Heart left ventricle (tissue), 16 donors: Measurements from ENCODE around the gene CPT1B. TPM values are rescaled to one million over a fixed set of nuclear protein-coding genes. Genes with fewer than 3 reads are reported as not detected.

ENCODE experiments used
- ATAC-seq, 4 donors: fragments of 200-7000 bp; cut with Tn5 transposase; one replicate each; pipeline ENCODE4 v1.9.1; 2020 to 2022; ENCODE audit warnings: moderate library complexity in 4 of 4, mild to moderate bottlenecking in 3 of 4, moderate number of reproducible peaks in 1 of 4
- DNase-seq, 5 donors: peaks; one replicate each; pipeline ENCODE4 v3.0.0-alpha.2; 2020
- H3K27ac ChIP-seq, 12 donors: fragments of 200-600 bp; sonication (generic) in 4 of 12; one replicate each; pipeline versions ENCODE4 v1.5.0 to v1.8.0; 2016 to 2022; ENCODE audit warnings: mild to moderate bottlenecking in 2 of 12
- H3K27me3 ChIP-seq, 9 donors: fragments of 200-600 bp; sonication (generic) in 2 of 9; one replicate each; pipeline versions ENCODE4 v1.5.1 to v1.8.0; 2016 to 2022; ENCODE audit warnings: mild to moderate bottlenecking in 3 of 9
- H3K36me3 ChIP-seq, 9 donors: fragments of 200-600 bp; sonication (generic) in 2 of 9; one replicate each; pipeline versions ENCODE4 v1.5.0 to v1.8.0; 2018 to 2022; ENCODE audit warnings: mild to moderate bottlenecking in 2 of 9
- H3K4me1 ChIP-seq, 12 donors: fragments of 200-600 bp; sonication (generic) in 4 of 12; one replicate each; pipeline versions ENCODE4 v1.5.0 to v1.8.0; 2016 to 2022; ENCODE audit warnings: mild to moderate bottlenecking in 3 of 12
- H3K4me3 ChIP-seq, 12 donors: fragments of 200-600 bp; sonication (generic) in 4 of 12; one replicate each; pipeline versions ENCODE4 v1.5.0 to v1.8.0; 2017 to 2022; ENCODE audit warnings: mild to moderate bottlenecking in 9 of 12, moderate library complexity in 4 of 12
- H3K9me3 ChIP-seq, 12 donors: fragments of 200-600 bp; sonication (generic) in 4 of 12; one replicate each; pipeline versions ENCODE4 v1.5.0 to v1.8.0; 2016 to 2022; ENCODE audit warnings: mild to moderate bottlenecking in 1 of 12
- CTCF ChIP-seq, 12 donors: fragments of 200-600 bp; sonication (generic) in 4 of 12; IDR thresholded peaks; one replicate each; pipeline versions ENCODE4 v1.5.0 to v1.8.0; 2018 to 2022; ENCODE audit warnings: antibody characterized with exemption in 12 of 12, mild to moderate bottlenecking in 5 of 12
- POLR2A ChIP-seq, 2 donors: fragments of 450-650 bp; IDR thresholded peaks; one replicate each; pipeline ENCODE4 v1.6.1; 2017; ENCODE audit warnings: antibody characterized with exemption in 2 of 2, mild to moderate bottlenecking in 2 of 2, moderate library complexity in 2 of 2
- WGBS, 4 donors: extraction: QIAGEN DNeasy Blood & Tissue Kit in 2 of 4; methylation state at CpG; one replicate each; pipeline versions ENCODE4 v1.1.5 to v1.1.7; 2013 to 2018; 5-methylcytosine and 5-hydroxymethylcytosine counted together
- intact Hi-C, 10 donors: fragments of 100-400 bp; cut with DNase I; formaldehyde crosslinking; loops; one replicate each; pipeline versions ENCODE4 v1.11.1 to v1.14.2; 2022
- polyA plus RNA-seq, 2 donors: library from polyadenylated mRNA; stranded (reverse); fragments of 200-250 nt; gene quantifications; one replicate each; pipeline ENCODE4 v1.2.3, GENCODE V29; 2013
- total RNA-seq, 9 donors: library from RNA; depleted of rRNA in 2 of 9; stranded (reverse); fragments of >200 nt in 2 of 9; fragmentation: NEBNext Ultra II Directional in 3 of 9; extraction: Animal tissue kit (Norgen Biotek cat#: 25700) in 3 of 9; gene quantifications; one replicate each; pipeline versions ENCODE4 v1.1.0 to v1.2.4, GENCODE V29; 2016 to 2023
- donor health status: ischemic (EF 13 %, LVEDD 7.1; RV severe dilation, severe dysfunction).
- donor health status: healthy with polysubstance abuse.
- donor health status: DM: no; HTN: yes; CAD: no.
- donor health status: DM: no; HTN: no; CAD: no.
- donor health status: ischemic (EF 25% LVEDD 6.9; RV normal size, moderate dysfunction).
- donor health status: ischemic (EF 25% LVEDD 5.7; RV mildly dilated, moderate dysfunction).
- donor health status: healthy.
- donor health status: DM: yes; HTN: yes; CAD: no.
- donor health status: ischemic (EF 35%, LVEDD 5.7; RV mildly dilated, moderate dysfunction).
- donor health status: nonischemic (EF 11% LVEDD 7.7; RV severe dilation, severe dysfunction).
- donor health status: DM: yes; HTN: yes; CAD: no.
- donor health status: PGD.
- donor health status: ischemic (EF 29% LVEDD 5.4; RV normal size, mild dysfunction).
- donor health status: nonischemic (EF 23%, LVEDD 6.1; RV moderate dilation, normal function).

Gene CPT1B
- total and polyA plus RNA-seq, 11 donors = 51.4 to 467 (median 303) TPM

DNA sequence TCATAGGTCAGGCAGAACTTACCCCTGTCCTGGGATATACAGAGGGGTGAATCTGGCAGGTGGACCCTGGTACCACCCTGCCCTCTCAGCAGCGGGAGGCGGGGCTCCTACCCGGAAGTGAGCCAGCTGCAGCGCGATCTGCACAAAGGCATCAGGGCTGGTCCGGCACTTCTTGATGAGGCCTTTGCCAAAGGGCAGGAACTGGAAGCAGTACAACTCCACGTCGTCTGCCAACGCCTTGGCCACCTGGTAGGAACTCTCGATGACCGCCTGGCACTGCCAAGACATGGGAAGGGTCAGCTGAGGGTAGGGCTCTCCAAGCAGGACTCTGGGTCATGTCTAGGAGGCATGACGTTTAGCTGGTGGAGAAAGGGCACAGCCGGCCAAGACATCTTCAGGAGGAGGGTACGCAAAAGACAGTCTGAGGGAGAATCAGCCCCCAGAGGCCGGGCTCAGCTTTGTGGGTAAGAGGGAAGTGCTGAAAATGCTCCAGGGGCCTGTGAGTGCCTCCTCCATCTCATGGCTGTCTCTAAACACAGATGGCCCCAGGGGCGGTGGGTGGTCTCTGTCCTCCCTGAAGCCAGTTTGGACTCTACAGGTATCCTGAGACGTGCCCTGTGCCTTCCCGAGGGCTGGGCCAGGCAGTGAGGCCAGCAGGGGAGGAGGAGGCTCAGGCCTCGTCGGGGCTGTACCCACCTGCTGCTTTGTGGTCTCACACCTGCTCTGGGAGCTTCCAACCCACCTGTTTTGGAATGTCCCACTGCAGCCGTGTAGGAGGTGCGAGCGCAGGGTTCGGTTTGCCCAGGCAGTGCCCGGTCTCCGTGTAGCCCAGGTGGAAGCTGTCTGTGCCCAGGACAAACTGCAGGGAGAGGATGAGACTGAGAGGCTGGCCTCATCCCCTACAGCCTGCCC lies 6.7 kb downstream of the CPT1B start:
- TF ChIP-seq POLR2A (IDR thresholded peaks at IDR 0.05) (no peak), CTCF (IDR thresholded peaks at IDR 0.05) (no peak)
- peak in 1 of 5 donors; percentile 54 for DNase-seq
- H3K36me3 ChIP-seq = peaks cover 0 to 90% (median 69%) of the 10 kb centered on the region in 9 donors
- H3K27me3 ChIP-seq = no peaks in the 10 kb centered on the region
- no peaks in the 10 kb centered on the region for H3K9me3 ChIP-seq
- H3K27ac ChIP-seq = peak overlapping the region in 3 of 12 donors; percentile 5 to 32 (median 21)
- ATAC-seq = peak in 2 of 4 donors; percentile 16 to 21
- H3K4me3 ChIP-seq = no peak overlapping the region
- H3K4me1 ChIP-seq = peaks cover 0 to 43% (median 2%) of the 10 kb centered on the region in 12 donors
- intact Hi-C loops = no loop called here
- WGBS, 4 donors = 76 to 84% (median 76%) methylated on average over 17 to 26 of the region's 26 CpGs

DNA sequence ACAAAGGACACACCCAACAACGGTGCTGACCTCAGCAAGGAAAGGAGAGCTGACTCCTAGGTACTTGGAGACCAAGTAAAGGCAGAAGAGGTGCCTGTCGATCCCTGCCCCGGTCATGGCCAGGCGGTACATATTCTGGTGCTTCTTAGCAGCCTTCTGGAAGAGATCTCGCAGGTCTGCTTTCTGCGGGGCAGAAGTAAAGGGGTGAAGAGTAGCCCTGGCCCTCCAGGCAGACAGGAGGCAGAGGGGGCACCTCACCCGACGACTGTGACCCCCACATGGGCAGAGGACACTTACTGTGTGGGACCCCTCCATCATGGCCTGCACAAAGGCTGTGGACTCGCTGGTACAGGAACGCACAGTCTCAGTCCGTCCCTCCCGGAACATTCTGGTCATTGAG lies 7.4 kb downstream of the CPT1B start:
- intact Hi-C loops = no loop called here
- ATAC-seq = no peak
- no peak for DNase-seq
- Histone ChIP-seq H3K4me1 (peaks cover 0 to 37% (median 0%) of the 10 kb centered on the region in 12 donors), H3K27me3 (no peaks in the 10 kb centered on the region), H3K9me3 (no peaks in the 10 kb centered on the region), H3K4me3 (no peak overlapping the region), H3K27ac (peak overlapping the region in 3 of 12 donors; percentile 5 to 32 (median 15)), H3K36me3 (peaks cover 0 to 85% (median 68%) of the 10 kb centered on the region in 9 donors)
- TF ChIP-seq POLR2A (IDR thresholded peaks at IDR 0.05) = no peak
- no peak for TF ChIP-seq CTCF (IDR thresholded peaks at IDR 0.05)
- 89 to 92% (median 90%) methylated on average over 10 to 12 of the region's 12 CpGs for WGBS, 4 donors

DNA sequence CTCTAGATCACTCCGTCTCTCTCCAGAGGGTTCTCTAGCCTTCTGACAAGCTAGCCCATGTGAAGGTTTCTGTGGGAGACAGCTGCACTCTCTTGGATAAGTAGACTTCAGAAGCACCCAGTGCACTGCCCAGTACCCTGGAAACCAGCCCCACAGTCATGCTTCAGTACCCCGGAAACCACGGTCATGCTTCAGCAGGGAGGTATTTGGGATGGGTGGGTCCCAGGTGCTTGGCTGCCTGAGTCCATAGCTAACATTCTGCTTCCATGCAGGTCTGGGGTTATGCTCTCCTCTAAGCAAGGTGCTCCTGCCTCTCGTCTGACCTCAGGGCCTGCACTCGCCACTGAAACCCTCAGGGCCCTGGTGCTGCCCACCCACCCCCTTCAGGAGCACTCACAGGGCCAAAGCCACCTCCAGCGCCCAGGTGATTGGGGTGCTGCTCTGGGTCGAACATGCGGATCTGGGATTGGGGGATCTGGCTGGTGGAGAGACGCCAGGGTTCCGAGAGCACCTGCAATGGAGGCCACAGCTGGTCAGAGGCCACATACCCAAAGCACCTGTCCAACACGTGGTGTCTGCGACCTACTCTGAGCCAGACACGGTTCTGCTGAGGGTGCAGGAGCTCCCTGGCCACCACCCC lies 8.2 kb downstream of the CPT1B start:
- ATAC-seq (no peak), DNase-seq (peak in 1 of 5 donors; percentile 44)
- Histone ChIP-seq H3K9me3 (no peaks in the 10 kb centered on the region), H3K4me1 (peaks cover 0 to 28% (median 0%) of the 10 kb centered on the region in 12 donors), H3K36me3 (peaks cover 0 to 78% (median 66%) of the 10 kb centered on the region in 9 donors), H3K27ac (peak overlapping the region in 1 of 12 donors; percentile 32), H3K4me3 (no peak overlapping the region), H3K27me3 (no peaks in the 10 kb centered on the region)
- WGBS, 4 donors = 82 to 95% (median 90%) methylated on average over 10 to 13 of the region's 13 CpGs
- no peak for TF ChIP-seq CTCF (IDR thresholded peaks at IDR 0.05)
- intact Hi-C loops = no loop called here

GRCh38 chr22:50569041-50569459 lies 9.2 kb downstream of the CPT1B start:
- TF ChIP-seq CTCF (IDR thresholded peaks at IDR 0.05) (no peak), POLR2A (IDR thresholded peaks at IDR 0.05) (no peak)
- Histone ChIP-seq H3K4me1 (peaks cover 0 to 26% (median 0%) of the 10 kb centered on the region in 12 donors), H3K27me3 (no peaks in the 10 kb centered on the region), H3K9me3 (no peaks in the 10 kb centered on the region), H3K4me3 (no peak overlapping the region), H3K27ac (no peak overlapping the region), H3K36me3 (peaks cover 0 to 69% (median 63%) of the 10 kb centered on the region in 9 donors)
- WGBS, 4 donors = 66 to 79% (median 76%) methylated on average over 8 of the region's 8 CpGs
- intact Hi-C loops = no loop called here
- peak in 1 of 4 donors; percentile 7 for ATAC-seq
- DNase-seq = no peak
